DMS114 treated with DMSO at 0.1 percent for 48 hours (cell line): ENCODE results near the gene ACOX1.
"Not testable (repeated sequence)": the region's sequence is repeated elsewhere in the genome, so short reads cannot be mapped to it uniquely, and the experiment has no call there.

Experiments
- DNase-seq: peaks from one replicate; lab custom pipeline; 2025; ENCODE audit not compliant: unreplicated experiment; lab: John Stamatoyannopoulos, UW

The ACOX1 gene

DNA sequence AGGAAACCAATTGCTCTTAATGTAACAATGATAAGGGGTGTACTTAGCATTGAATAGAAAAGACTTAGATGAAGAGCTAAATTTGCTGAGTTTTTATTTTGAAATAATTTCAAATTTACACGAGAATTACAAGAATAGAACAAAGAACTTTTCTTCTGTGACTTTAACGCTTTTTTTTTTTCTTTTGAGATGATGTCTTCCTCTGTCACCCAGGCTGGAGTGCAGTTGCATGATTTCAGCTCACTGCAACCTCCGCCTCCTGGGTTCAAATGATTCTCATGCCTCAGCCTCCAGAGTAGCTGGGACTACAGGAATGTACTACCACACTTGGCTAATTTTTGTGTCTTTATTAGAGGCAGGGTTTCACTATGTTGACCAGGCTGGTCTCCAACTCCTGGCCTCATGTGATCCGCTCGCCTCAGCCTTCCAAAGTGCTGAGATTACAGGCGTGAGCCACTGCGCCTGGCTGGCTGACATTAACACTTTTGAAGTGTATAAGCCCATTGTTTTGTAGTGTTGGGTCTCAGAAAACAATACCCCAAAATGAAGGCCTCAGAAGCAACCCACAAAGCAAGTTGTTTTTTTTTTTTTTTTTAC is 2.2 kb upstream of the ACOX1 start:
- DNase-seq, result no peak

DNA sequence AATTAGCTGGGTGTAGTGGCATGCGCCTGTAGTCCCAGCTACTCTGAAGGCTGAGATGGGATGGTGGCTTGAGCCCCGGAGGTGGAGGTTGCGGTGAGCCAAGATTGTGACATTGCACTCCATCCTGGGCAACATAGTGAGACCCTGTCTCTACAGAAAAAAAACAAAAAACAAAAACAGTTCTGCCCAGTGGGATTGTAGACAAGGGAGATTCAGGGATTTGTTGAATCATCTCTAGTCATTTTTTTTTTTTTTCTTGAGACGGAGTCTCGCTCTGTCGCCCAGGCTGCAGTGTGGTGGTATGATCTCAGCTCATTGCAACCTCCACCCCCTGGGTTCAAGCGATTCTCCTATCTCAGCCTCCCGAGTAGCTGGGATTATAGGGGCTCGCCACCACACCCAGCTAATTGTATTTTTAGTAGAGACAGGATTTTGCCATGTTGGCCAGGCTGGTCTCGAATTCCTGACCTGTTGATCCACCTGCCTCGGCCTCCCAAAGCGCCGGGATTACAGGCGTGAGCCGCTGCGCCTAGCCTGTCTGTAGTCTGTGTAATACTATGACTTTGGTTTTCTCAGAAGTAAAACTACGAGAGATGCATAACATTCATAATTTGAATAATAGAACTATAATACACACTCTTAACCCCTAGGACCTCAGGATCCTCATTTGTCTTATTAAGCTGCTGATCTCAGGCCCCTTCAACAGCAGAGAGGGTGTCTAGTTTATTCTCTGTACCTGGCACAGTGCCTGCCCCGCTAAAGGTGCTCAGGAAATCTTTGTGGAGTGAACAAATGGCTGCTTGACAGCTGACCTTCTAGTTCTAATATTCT is 1.4 kb upstream of the ACOX1 start:
- no peak for DNase-seq

DNA sequence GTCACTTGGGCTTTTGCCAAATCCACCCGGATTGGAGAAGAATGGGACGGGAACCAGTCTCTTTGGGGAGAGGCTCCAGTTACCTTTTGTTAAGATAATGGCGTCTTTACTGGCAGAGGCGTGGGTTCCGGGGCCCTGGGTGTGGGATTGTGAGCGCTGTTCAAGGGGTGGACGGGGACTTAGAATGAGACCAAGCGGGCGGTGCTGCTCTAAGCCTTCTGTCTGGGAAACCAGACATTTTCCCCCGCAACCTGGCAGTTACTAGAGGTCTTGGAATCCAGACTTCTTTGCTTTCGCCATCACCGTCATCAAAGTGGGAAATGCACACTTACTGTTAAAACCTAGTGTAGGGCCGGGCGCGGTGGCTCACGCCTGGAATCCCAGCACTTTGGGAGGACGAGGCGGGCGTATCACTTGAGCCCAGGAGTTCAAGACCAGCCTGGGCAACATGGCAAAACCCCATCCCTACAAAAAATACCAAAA is 780 bp upstream of the ACOX1 start:
- no peak for DNase-seq

DNA sequence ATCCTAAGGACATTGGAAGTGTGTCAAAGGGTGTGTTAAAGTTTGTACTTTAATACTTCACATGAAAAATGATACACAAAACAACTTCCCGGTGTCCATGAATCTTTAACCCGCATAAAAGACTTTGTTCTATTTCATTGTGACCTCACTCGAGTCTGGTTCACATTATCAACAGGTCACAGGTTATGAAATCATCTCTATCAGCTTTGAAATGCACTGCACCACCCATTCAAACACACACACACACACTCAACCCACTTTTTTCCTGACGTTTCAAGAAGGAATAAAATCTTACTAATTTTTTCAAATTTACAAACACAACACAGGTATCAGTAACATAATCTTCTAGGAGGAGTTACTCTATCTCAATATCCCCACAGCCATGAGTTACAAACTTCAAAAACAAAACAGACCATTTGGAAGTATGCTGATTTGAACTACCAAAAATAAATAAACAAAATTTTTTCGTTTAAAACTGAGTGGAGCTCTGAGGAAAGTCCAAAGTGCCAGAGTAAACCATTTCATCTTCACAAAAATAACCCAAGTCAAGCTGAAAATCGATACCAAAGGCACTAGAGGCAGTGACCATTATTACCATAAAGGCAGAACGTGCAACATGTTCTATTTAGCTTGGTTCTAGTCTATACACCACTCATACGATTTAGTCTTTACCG is 2.7 kb downstream of the ACOX1 start:
- DNase-seq, result no peak

DNA sequence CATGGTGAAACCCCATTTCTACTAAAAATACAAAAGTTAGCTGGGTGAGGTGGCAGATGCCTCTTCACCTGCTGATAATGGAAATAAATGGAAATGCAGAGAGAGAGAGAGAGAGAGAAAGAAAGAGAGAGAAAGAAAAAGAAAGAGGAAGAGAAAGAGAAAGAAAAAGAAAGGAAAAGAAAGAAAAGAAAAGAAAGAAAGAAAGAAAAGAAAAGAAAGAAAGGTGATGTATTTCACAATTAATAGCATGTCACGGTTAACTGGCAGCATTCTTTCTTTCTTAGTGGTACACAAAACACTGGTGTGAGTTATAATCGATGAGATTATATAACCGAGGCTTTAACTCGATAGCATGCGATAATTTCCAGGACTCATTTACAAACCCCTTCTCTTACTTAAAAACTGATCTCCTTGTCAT is 3.2 kb downstream of the ACOX1 start:
- no peak for DNase-seq

DNA sequence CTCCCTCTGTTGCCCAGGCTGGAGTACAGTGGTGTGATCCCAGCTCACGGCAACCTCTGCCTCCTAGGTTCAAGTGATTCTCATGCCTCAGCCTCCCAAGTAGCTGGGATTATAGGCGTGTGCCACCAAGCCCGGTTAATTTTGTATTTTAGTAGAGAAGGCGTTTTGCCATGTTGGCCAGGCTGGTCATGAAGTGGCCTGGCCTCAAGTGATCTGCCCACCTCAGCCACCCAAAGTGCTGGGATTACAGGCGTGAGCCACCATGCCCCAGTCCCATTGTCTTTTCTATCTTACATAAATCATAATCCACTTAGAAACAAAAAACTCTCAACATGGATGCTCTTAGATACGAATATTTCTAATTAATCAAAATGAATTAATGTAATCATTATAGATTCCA is 3.8 kb downstream of the ACOX1 start:
- DNase-seq, result not testable (repeated sequence)

DNA sequence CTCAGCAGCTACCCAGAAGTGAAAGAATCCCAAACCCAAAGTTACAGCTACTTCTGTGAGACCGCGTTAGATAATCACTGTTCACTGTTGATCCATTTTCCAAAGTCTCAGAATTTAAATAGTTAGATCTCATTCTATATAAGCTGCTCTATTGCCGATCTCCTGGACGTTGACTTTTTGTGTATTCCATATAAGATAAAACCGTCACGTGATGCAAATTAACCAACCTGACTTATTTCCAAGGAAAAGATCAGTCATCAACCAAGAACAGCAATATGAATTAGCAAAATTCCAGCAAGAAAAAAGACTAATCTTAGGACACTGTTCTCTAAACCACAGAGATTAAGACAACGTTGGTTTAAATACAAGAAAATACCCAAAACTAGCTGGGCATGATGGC is 8.3 kb downstream of the ACOX1 start:
- DNase-seq, result no peak

DNA sequence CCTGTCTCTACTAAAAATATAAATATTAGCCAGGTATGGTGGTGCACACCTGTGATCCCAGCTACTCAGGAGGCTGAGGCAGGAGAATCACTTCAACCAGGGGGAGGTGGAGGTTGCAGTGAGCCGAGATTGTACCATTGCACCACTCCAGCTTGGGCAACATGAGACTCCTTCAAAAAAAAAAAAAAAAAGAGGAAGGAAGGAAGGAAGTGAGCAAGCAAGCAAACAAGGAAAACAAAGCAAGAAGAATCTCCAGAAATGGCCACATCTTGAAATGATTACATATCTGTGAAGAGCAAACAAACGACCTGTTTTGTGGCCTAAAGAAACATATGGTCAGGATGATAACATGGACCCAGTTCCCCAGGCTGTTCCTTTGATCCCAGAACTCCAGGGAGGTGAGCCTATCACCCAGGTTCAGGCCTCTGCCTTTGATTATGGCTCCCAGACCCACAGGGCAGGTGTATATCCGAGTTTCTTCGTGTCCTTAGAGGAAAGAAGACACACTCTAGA is 8.9 kb downstream of the ACOX1 start:
- DNase-seq, result no peak

DNA sequence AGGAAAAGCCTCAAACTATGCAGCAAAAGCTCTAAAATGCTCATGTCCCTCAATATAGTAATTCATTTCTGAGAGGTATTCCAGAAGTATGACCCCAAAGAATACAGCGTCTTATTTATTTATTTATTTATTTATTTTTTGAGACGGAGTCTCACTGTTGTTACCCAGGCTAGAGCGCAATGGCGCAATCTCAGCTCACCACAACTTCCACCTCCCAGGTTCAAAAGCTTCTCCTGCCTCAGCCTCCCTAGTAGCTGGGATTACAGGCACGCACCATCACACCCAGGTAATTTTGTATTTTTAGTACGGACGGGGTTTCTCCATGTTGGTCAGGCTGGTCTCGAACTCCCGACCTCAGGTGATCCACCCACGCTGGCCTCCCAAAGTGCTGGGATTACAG is 9.9 kb downstream of the ACOX1 start:
- not testable (repeated sequence) for DNase-seq

DNA sequence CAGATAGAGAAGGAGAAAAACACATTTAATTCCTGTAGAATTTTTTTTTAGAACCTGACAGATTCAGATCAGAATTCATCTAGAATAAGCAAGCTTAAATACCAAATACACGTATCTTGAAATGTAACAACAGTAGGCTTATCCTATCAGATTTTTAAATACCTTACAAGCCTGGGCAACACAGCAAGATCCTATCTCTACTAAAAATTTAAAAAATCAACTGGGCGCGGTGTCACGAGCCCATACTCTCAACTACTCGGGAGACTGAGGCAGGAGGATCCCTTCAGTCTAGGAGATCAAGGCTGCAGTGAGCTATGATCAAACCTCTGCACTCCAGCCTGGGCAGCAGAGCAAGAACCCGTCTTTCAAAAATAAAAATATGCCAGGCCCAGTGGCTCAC is 13.5 kb downstream of the ACOX1 start:
- no peak for DNase-seq

DNA sequence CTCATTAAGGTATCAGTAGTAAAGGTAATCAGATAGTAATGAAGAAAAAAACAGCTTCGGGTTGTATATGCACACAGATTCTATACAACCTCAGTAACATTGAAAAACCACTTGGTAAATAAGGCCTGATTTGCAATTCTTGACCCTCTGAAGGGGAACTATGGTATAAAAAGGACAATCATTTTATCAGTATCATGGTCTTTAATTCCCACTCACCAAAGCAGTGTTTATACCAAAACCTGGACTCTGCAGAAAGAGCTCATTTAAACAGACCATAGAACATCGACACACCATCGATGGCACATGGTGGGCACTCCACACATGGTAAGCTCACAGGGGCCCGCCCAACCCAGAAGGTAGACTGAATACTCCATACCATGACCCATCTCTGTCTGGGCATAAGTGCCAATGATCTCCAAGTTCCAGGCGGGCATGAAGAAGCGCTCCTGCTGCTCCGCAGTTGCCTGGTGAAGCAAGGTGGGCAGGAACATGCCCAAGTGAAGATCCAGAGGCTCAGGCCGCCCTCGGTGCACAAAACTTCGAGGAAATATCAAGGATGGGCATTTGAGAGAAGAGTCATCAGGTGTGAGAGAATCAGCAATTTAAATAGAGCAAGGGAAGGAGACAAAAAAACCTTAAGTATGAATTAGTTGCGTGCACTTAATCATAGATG is 19.0 kb downstream of the ACOX1 start:
- no peak for DNase-seq

DNA sequence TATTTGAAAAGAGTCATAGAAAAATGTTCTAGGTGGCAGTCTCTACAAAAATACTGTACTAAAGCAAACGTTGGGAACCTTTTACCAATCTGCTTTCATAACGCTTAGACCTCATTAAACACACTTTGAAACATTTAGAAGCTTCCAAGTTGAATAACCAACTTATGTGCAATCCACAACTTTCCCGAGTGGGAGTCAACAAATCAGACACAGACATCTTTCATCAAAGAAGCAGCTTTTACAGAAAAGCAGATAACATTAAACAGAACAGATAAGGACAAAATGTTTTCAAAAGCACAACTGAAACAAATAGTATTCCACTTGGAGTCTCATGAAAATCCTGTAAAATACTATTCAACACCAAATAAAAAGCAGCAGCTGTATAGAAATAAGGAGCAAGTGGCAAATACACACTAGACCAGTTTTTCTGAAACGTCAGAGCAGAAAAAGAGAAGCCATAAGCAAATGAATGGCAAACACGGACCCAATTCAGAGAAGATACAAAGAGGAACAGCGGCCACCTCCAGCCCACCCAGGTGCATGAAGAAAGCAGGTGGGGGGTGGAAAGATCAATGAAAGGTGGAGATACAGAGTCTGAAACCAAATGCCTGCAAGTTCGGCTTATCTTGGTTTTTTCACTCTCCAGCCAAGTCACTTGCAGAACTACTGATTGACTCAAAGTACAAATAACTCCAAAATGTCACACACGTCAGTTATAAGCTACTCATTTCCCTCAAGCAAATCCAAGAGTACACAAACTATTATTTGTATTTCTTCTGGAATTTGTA is 19.7 kb downstream of the ACOX1 start:
- DNase-seq, result no peak

DNA sequence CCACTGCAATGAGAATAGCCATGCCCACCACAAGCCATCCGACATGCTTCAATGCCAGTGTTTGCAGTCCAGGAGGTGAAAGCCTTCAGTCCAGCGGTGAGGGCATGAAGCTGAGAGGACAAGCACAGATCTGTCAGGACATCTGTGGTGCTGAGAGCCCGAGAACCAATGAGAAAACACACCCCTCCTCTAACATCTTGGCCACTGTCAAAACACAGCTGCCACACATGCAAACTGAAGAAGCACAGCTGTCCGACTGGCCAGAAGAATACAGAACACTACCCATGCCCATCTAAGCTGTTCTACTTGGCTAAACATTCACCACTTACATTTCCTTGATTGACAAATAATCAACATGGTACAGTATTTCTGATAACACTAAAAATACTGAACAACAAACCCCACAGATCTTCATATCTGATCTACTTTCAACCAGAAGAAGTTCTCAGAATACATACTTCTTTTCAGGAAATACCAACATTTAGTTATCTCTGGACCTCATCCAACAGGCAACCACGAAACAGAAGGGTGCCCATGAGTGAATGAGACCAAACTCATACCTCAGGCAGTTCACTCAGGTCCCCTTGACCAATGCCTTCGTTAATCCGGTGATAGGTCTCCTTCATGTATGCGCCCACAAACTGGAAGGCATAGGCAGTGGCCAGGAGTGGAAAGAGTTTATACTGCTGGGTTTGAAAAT is 28.0 kb downstream of the ACOX1 start:
- no peak for DNase-seq

DNA sequence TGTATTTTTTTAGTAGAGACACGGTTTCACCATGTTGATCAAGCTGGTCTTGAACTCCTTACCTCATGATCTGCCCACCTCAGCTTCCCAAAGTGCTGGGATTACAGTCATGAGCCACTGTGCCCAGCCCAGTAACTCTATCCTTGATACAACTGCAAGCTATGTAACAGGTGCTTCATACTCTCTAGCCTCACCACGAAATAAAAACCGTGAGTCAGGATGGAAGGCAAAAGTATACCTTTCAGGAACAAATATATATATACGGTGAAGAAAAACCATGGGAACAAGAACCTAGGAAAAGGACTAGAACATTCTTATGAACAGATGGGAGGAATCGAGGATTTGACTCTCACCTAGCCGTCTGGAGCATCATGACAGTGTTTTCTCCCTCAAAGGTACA is 28.5 kb downstream of the ACOX1 start:
- no peak for DNase-seq

DNA sequence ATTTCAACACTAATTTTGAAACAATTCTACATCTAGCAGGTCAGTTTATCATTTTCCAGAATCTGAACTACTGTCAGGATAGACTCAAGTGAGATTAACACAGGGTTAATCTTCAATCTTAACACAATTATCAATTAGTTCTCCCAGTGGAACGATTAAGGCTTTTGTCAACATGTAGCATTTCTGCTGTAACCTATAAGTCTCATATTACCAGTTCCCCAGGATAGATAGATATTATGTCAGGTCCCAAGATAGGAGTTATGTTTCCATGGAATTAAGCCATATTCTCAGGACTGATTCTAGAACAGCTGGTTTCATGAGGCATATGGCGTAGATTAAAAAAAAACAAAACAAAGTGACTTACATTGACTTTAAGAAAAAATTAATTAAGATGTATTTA is 33.8 kb downstream of the ACOX1 start:
- no peak for DNase-seq

DNA sequence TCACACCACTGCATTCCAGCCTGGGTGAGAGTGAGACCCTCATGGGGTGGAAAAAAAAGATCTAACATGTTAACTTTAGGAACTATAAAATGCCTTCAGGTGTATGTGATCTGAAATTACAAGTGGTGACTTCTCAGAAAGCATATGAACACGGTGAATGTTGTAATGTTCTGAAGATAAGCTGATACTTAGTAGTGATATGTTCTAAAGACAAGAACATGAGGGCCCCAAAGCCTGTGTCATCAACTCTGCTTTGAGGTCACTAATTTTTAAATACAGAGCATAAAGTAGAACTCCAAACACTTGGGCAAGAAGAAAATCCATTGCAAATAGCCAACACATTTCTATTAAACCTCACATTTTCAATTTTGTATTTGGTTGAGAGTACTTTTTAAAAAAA is 35.5 kb downstream of the ACOX1 start:
- DNase-seq, result no peak

DNA sequence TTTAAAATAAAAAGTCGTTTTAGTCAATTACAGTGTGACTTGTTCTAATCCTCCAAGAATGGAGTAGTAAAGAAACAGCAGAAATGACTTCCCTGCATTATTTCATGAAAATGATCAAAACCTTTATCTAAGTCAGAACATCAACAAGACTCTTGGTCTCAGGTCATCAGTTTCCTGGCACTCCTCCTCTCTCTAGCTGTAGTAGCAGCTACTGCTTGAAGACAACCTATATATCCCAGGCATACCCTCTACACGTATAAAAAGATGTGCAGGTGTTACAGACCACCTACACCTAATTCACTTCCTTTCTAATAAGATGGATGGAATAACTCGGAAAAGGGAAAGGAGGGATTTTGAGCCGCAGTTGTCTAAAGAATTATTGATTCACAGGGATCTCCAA is 36.5 kb downstream of the ACOX1 start:
- no peak for DNase-seq

DNA sequence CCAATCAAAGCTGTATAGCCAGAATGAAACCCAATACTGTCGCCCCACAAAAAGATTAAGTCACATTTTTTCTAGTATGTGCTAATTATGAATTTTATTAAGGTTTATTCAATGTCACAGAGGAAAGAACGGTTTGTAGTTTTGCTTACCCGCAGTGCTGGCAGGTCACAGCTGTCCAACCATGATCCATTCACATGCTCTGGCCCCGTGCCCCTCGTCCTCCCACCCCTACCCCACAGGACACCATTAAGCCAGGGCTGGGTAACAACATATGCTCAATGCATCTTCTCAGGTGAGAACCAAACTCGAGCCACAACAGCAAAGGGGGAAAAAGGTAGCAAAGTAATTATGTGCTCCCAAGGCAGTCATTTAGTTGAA is 37.5 kb downstream of the ACOX1 start:
- DNase-seq, result no peak

DNA sequence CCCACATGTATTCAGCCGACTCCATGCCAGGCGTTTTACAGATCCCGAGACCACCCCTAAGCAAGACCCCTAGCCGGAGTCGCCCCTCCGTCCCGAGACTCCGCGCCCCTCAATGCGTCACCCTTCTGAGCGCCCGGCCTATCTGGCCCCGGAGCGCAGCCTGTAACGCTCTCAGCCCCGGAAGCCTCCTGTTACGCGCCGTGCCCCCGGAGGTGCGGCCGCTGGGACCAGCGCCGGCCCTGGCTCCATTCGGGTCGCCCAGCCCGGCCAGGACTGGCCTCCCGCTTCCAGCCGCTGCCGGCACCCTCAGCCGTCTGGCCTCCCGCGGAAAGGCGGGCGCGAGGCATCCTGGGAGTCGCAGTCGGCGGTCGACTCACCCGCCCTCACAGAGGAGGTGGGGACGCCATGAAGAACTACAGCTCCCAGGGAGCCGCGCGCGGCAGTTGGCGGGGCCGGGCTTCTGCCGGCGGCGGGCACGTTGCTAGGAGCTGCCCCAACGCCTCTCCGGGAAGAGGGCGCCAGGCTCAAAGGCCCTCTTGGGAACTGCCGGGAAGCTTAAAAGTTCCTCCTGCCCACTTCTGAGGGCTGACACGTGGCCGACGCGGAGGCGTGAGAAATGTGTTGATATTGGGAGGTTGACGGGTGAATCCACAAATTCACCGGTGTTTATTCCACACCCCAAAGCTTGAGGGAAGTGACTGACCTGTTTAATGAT is 38.1 kb downstream of the ACOX1 start, which contains the start of gene FBF1:
FBF1 (minus strand) TSS at position 316 of the 715 bp plus-strand sequence. CDS start 2,893 bp downstream, outside the sequence.
- DNase-seq, result peak; percentile 90
